Fibroblast of skin of scalp (primary cell): ENCODE results near the gene KCNQ1.

Experiments
- DNase-seq: peaks from one replicate; pipeline ENCODE4 v3.0.0-alpha.2; 2013

KCNQ1 gene

DNA sequence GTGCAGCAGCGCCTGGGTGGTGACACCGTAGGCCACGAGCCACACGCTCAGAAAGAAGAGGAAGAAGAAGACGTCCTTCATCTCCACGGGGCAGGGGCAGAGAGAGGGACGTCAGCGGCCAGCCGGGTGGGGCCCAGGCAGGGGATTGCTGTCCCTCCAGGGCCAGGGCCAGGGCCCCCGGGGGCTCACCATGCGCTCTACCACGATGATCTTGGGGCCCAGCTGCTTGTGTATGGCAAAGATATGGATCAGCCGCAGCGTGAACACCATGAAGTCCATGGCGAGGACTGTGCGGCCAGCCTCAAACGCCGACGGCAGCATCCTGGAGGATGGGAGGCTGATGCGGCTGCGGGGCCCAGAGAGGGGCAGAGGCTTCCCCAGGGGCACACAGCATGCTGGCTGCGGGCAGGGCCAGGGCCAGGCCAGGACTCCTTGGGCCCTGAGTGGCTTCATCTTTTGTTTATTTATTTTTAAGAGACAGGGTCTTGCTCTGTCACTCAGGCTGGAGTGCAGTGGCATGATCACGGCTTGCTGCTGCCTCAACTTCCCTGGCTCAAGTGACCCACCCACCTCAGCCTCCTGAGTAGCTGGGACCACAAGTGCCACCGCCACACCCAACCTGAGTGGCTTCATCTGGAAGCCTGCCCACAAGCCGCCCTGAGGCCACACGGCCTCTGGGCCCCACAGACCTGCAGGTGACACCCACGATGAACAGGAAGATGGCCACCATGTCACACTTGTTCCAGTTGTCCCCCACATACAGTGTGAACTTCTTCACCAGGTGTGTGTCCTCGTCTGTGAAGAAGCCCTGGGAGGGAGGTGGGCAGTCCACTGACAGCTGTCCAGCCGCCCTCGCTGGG, 33.1 kb upstream of the KCNQ1 start:
- no peak for DNase-seq

DNA sequence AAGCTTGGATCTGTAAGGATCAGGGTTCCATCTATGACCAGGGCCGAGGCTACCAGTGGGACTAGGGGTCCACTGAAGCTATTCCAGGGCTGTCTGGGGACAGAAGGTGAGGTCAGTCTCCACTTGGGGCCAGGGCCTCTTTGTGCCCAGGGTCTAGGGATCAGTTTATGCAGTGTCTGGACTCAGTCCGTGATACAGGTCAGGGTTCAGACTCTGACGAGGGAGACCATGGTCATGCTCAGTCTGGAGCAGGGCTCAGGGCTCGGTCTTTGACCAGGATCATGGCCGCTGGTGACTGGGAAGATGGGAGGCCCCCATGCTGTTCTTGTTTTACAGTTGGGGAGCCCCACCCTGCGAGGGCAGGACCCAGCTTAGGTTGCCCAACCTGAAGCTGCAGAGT, 32.5 kb upstream of the KCNQ1 start:
- DNase-seq: no peak

DNA sequence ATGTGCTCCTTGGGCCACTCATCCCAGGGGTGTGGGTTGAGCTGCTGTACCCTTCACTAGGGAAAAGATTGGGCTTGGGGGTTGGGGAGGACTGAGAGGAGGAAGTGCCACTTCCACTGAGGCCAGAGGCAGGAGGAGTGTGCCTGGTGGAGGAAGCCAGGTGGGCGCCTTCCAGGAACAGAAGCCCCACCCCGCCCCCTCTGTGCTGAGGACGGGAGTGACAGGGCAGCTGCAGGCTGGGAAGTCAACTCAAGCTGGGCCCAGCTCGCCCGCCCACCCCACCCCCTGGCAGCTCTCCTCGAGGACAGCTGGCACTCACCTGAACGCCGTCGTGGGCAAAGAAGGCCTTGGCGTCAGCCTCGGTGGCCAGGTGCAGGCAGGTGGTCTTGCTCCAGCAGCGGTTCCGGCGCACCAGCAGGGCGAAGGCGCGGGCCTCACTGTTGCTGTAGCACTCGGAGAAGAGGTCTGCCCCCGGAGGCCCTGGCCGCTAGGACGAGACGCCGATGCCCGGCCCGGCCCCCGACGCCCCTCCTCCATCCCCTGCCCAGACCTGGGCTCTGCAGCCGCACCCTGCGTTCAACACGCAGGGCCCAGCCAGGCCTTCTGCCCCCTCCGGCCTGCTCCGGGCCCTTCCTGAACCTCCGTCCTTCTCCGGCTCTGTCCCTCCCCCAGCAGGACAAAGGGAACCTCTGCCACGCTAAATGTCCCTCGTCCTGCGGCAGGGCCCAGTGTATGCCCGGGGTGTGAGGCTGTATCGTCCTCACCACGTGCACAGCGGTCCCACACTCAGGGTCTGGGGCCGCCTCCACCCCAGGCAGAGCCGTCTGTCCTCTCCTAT, 30.8 kb upstream of the KCNQ1 start:
- DNase-seq: no peak

DNA sequence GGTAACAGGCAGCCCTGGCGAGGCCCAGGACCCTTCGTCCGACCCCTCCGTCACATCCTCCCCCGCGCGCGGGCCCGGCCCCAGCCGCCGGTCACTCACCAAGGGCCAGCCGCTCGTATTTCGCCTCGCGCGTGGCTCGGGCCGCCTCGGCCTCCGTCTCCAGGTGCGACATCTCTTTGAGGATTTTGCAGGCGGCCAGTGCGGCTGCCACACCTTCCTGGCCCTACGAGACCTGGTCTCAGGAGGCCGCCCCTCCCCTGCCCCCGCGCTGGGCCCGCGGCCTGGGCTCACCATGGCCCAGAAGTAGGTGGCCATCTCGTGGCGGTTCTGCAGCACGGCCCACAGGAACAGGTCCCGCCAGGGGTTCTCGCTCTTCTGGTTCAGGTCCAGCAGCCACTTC, 30.2 kb upstream of the KCNQ1 start:
- no peak for DNase-seq

DNA sequence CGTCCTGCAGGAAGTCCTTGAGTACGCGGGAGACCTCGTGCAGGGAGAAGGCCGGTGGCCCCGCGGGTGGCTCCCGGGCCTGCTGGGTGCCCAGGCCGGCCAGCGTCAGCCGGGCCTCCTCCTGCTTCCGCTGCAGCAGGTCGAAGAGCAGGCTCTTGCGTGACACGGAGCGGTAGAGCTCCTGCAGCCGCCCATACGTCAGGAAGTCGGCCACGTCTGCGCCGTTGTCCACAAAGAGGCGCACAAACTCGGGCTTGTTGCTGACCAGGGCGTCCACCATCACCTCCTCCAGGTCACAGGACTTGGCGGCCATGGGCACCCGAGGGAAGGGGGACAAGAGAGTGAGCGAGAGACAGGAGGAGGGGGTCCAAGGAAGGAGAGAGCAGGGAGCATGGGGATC, 29.6 kb upstream of the KCNQ1 start:
- DNase-seq: no peak

DNA sequence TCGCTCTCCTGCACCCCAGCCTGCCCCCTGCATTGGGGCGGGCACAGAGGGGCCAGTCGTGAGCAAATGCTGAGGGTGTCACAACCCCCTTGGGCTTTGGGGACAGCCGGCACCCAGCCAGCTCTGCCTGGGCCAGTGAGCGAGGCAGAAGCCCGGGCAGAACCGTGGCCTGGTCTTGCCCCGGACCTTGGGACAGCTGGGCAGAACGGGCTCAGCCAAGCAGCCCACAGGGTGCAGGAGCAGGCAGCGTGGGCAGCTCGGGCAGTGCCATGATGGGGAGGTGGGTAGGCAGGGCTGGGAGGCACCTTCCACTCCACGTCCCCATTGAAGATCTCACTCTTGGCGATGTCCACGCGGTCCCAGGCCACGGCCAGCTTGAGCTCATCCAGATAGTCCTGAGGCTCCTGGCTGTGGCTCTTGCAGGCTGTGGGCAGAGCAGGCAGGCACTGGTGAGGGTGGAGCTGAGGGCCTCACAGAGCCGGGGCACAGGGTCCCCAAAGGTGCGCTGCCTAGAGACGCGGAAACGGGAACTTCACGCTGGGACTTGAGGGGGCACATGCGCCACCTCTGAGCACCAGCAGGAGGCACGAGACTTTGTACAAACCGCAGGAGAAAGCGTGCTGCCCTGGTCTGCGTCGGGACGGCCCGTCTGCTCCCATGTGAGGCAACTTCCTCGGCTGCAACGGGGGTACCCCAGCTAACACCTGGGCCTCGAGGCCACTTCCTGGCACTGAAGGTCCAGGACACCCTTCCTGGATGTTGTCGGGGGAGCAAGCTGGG, 29.0 kb upstream of the KCNQ1 start:
- DNase-seq: no peak

DNA sequence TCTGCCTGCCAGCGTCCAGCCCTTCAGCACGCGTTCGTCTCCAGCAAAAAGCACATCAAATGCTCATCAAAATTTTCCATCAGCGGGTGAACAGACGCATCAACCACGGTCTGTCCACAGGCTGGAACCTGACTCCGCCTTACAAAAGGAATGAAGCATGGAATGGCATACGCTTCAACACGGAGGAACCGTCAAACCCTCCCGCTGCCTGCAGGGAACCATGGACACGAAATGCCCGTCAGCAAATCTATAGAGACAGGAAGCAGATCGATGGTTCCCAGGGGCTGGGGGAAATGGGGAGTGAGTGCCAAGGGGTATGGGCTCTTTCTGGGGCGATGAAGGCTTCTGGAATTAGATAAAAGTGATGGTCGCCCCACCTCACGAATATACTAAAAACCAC, 28.0 kb upstream of the KCNQ1 start:
- DNase-seq: no peak

DNA sequence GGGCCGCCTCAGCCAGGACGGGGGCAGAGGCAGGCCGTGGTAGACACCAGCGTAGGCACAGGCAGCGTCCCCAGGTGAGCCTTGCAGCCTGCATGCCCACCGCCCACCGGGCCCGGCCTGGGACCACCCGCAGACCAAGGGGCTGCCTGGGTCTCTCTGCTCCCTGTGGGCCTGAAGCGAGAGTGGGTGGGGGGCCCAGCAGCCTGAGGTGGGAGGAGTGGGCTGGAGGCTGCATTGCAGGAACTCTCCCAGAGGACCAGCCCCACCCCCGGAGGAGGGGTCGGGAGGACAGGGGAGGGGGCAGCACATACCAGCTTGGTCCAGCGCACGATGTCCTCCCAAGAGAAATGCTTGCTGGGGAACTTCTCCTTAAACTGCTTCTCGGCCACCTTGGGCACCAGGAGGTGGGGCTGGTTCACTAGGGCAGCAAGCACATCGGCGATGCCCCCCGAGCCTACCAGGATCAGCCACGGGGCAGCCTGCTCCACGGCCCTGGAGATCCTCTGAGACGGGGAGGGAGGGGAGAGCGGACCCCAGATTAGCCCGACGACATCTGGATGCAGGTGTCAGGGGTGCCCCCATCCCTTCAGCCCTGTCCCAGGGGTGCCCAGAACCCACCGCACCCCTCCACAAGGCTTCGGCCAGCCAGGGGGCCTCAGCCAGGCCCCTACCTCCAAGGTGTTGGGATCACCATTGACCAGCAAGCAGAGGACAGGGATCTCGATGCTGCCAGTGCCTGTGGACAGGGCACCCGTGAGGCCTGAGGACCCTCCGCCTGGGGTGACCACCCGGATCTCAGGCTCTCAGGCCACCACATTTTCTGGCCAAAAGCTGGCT, 26.7 kb upstream of the KCNQ1 start:
- no peak for DNase-seq

DNA sequence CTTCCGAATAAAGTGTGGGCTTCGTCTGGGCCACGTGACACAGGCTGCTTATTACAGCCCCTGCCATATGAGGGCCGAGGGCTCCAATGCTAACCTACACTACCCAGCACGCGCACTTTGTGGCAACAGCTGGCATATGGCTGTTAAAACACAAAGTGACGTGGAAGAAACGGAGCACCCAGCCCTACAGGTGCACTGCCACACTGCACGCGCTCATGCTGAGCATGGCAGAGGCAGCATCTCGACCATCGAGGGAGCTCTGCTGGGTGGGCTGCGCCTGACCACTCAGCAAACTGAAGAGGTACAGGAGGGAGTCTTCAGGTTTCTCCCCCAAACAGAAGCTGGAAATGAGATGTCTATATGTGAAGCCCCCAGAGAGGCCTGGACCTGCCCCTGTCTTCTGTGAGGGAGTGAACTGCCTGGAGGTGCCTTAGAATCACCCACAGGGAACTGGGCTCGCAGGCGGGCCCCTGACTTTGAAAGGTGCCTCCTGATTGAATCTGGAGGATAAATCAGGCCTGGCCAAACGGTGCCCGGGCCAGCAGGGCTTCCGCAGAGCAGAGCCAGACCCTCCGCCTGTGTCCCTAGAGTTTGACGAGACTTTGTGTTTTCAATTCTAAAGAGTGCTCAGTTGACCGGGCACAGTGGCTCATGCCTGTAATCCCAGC, 26.0 kb upstream of the KCNQ1 start:
- no peak for DNase-seq

DNA sequence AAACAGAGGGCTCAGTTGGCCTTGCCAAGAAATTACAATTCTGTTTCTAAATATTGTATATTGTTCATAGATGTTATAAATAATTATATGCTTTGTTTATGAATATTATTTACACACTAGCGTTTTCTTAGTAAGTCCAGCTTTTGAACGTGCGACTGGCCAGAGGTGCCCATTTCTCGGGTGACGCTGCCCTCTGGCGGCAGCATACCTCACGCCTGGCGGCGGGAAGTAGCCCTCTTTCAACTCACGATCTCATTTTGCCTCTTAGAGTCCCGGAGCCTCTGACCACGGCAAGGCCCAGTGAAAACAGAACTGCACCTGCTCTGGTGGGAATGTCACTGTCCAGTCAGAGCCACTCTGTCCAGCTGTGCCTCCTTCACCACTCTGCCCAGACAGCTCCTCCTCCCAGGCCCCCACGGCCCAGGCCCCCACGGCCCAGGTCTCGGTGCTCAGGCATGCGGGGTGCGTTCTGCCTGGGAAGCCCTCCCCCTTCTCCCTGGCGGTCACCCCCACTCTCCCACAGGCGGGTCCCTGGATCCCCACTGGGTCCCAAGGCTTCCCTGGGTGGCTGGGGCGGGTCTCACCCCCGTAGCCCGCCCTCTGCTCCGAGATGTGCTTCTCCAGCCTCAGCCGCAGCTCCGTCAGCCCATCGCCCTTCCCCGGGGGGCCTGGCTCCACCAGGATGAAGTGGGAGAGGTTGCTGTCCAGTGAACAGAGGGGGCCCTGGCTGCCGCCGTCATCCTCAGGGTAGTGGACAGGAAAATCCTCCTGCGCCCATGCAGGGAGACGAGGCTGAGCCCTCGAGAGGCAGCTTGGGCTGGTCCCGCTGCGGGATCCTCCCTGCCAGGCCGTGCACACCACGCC, 24.9 kb upstream of the KCNQ1 start:
- DNase-seq: peak; percentile 64

DNA sequence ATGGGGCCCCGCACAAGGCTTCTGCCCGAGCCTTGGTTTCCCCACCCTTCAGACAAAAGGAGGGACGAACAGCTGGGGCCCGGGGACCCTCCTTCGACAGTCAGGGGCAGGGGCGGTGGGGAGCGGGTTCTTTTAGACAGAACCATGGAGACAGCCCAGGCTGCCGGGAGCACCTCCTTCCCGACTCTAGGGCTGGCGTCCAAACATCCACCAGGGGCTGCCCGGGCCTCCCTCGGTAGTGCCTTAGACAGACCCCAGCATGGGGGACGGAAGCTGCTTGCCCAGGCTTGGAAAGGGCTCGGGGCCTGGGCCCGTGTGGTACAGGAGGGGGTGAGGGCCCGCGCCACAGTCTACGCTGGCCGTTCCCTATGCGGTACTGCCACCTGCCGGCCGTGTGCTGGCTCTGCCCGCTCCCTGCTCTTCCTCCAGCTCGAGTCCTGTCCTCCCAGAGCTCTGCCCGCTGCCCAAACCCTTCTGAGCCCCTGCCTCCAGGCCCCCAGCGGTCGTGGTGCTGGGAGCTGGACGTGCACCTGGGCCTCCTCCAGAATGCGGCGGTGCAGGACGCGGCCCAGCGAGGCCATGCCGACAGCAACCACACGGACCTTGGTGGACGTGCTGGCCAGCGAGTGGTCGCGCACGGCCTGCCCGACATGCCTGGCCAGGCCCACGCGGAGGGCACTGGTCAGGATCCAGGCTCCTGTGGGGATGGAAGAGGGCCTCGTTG, 24.1 kb upstream of the KCNQ1 start:
- peak; percentile 68 for DNase-seq

DNA sequence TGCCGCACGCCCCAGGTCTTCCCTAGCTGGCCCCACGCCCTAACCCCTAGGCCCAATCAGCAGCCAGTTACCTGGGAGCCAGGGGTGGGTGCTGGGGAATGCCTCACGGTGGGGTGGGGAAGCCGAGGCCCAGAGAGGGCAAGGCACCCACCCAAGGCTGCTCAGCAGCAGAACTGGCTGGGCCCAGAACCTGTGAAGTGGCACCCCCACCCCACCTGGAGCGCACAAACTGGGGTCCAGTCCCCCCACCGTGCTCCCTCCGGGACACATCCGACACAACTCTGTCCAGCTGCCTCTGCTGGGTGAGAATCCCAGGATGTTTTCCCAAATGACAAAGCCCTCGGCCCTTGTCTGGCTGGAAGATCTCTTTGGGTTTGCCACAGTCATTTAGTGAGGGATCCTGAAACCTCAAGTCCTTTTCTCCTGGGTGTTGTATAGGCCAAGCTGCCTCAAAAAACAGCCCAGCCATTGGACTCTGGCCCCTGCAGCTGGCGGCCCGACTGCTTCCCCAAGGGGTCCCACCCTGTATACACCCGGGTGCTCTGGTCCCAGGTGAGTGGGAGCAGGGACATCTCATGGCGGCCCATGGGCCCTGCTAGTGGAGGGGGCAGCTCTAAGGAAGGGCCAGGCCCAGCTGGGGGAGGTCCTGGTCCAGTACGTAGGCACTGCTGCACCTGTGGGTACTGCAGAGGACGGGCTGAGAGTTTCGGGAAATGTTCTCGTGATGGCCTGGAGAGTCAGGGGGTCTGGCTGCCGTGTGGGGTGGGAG, 23.4 kb upstream of the KCNQ1 start:
- DNase-seq: no peak

DNA sequence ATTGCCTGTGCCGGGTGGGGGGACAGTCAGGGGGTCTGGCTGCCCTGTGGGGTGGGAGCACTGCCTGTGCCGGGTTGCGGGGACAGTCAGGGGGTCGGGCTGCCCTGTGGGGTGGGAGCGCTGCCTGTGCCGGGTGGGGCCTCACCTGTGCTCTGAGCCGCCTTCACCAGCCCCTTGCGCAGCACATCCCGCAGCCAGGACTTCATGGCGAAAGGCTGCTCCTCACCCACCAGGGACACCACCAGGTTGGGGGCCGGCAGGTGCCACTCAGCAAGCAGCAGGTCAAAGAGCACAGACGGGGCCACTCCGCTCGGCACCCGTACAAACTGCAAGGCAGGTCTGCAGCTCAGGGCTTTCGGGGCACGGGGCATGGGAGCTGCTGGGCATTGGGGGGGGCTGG, 22.8 kb upstream of the KCNQ1 start:
- no peak for DNase-seq

DNA sequence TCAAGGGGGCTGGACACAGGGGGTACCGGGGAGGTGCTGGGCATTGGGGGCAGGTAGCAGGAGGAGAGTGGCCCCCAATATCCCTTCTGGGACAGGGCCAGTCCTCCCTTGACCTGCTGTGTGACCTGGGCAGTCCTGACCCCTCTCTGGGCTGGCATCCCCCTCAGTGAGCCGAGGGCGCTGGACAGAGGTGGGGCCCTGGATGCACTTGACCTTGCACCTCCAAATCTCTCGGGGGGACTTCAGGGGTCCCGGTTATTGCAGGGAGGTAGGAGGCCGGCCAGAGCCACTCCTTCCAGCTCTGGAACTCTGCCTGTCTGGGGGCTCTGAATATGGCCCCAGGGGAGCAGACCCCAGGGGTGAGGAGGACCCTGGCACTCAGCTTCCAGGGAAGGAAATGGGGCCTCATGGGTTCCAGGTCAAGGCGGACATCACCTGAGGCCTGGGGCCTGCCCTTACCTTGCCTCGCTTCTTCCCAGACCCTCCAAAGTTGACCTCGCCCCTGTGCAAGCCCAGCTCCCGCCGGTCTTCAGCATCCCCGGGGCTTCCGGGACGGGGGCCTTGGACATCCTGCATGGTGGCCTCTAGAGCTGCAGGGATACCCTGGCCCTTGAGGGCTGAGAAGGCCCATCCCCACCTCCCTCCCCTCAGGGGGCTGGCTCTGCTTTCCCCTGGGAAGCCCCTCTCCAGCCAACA, 22.2 kb upstream of the KCNQ1 start:
- DNase-seq: no peak

DNA sequence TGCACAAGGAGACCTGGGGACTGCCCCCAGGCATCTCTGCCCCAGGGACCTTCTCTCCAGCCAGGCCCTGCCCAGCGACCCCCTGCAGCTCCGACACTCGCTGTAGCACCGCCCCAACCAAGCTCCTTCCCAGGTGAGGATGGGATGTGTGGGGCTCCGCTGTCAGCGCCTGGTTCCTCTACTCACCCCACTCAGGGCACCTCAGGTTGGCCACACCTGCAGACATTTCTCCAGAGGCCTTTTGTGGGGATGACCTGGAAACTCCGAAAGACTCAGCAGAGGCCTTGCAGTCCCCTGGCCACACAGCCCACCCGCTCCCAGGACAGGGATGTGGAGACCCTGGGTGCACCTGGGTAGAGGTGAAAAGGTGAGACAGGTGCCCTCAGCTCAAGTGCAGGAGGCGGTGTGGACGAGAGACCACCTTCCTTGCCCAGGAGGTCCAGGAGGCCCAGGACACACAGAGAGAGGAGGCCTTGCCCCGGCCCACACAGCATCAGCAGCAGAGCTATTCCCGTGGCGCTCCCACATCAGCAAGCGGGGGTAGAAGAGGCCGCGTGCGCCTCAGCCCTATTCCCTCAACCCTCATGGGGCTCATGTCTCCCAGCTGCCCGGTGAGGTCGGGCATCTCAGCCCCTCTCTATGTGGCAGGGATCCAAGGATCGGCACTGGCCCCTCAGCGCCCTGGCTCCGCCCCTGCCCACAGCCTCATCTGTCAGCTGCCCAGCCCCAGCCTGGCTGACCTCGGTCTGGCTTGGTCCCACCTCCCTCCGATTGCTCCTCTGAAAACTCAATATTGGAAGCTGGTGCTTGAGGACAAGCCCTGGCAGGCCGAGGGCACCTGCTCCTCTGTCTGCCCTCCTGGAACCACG, 21.4 kb upstream of the KCNQ1 start:
- DNase-seq: no peak

DNA sequence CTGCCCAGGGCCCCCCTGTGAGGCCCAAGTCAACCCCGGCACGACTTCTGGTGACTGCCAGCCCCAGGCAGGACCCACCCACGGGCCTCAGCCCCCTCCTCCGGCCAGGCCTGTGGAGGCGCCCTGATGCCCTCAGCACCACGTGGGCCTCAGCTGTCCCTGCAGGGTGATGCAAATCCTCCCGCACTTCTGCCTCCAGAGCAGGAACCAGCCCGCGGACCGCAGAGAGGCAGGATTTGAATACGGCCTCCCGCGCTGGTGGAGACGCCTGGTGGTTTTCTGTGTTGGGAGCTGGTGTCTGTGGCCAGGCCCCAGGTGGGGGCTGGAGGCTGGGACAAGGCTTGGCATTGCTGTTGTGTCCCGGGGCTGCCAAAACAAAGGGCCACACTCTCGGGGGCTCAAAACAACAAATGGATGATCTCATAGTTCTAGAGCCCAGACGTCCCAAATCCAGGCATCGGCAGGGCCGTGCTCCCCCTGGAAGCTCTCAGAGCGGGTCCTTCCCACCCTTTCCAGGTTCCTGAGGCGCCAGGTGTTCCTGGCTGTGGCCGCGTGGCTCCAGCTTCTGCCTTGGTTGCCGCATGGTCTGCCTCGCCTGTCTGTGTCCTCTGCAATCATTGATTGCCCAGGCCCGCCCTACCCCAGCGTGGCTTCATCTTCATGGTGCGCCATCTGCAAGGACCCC, 19.9 kb upstream of the KCNQ1 start:
- DNase-seq: no peak

DNA sequence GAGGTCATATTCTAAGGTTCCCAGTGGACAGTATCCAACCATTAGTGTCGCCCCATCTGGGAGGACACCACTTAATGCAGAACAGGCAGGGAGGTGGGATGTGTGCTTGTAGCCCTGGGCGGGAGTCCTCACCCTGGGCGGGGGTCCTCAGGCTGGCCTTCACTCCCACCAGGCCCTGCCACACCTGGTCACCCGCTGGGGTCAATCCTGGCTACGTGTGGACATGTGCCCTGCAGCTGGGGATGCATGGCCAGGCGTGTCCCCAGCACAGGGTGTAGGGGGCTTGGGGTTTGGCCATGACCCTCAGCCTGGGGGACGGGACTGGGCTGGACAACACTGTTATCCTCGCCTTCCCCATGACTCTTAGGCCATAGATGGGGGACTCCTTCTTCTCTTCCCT, 19.3 kb upstream of the KCNQ1 start:
- DNase-seq: no peak
